GM12801 (cell line): ENCODE data around the gene MAD1L1.

Experiments used
- CTCF ChIP-seq: IDR thresholded peaks from one replicate; pipeline ENCODE4 v1.5.1; 2011; ENCODE audit warnings: control low read depth; ENCODE audit not compliant: insufficient read length; ENCODE audit errors: extremely low read depth

The MAD1L1 gene

GRCh38 chr7:2215851-2216250 is 16.9 kb downstream of the MAD1L1 start:
- no peak for TF ChIP-seq CTCF

- no peak for TF ChIP-seq CTCF
Observed at GRCh38 chr7:2214636-2215035, 18.1 kb downstream of the MAD1L1 start.

- no peak for TF ChIP-seq CTCF
Observed at GRCh38 chr7:2213551-2214215, 19.1 kb downstream of the MAD1L1 start.

- no peak for TF ChIP-seq CTCF
Observed at GRCh38 chr7:2212906-2213305, 19.8 kb downstream of the MAD1L1 start.

- no peak for TF ChIP-seq CTCF
Observed at GRCh38 chr7:2211926-2212325, 20.8 kb downstream of the MAD1L1 start.

- TF ChIP-seq CTCF = no peak
Observed at GRCh38 chr7:2211259-2211880, 21.4 kb downstream of the MAD1L1 start.

- TF ChIP-seq CTCF = no peak
Observed at GRCh38 chr7:2210551-2211258, 22.0 kb downstream of the MAD1L1 start.
